Keratinocyte (primary cell): Measurements from ENCODE around the gene PRKN.

Experiments used
- EZH2 ChIP-seq: IDR thresholded peaks from one replicate; pipeline ENCODE4 v1.6.1; 2012; ENCODE audit warnings: inconsistent platforms, mild to moderate bottlenecking, low read length, moderate library complexity
- TF ChIP-seq, protein P1 (sequence below), 3 experiments: IDR thresholded peaks in 1 of 3; conservative IDR thresholded peaks in 1 of 3; optimal IDR thresholded peaks in 1 of 3; 2 replicates in 2 of 3; 3 replicates in 1 of 3; pipeline versions ENCODE3 to v1.5.1; 2011; ENCODE audit warnings: low read length in 3 of 3, mild to moderate bottlenecking in 3 of 3, moderate library complexity in 2 of 3, control low read depth in 1 of 3, inconsistent platforms in 1 of 3; ENCODE audit not compliant: insufficient read depth in 2 of 3; ENCODE audit errors: extremely low read depth in 1 of 3

DNA sequence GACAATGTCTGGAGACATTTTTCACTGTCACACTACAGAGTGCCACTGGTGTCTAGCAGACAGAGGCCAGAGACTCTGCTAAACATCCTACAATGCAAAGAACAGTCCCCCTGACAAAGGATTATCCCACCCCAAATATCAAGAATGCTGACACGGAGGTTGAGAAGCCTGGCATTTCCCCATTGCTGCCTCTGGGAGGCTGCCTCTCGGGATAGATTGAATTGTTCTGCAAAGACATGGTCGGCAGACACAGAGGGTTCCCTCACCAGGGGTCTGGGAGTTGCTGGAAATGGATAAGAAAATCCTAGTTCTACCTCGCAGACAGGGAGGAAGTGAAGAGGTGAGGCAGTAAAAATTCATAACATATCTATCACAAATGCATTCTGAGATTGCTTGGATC lies 1287.3 kb downstream of the PRKN start:
- TF ChIP-seq, protein P1, sequence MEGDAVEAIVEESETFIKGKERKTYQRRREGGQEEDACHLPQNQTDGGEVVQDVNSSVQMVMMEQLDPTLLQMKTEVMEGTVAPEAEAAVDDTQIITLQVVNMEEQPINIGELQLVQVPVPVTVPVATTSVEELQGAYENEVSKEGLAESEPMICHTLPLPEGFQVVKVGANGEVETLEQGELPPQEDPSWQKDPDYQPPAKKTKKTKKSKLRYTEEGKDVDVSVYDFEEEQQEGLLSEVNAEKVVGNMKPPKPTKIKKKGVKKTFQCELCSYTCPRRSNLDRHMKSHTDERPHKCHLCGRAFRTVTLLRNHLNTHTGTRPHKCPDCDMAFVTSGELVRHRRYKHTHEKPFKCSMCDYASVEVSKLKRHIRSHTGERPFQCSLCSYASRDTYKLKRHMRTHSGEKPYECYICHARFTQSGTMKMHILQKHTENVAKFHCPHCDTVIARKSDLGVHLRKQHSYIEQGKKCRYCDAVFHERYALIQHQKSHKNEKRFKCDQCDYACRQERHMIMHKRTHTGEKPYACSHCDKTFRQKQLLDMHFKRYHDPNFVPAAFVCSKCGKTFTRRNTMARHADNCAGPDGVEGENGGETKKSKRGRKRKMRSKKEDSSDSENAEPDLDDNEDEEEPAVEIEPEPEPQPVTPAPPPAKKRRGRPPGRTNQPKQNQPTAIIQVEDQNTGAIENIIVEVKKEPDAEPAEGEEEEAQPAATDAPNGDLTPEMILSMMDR (optimal IDR thresholded peaks at IDR 0.05 in 1 of 3, IDR thresholded peaks at IDR 0.05 in 1 of 3, conservative IDR thresholded peaks at IDR 0.05 in 1 of 3; ENCODE audit: extremely low read depth in 1 of 3, insufficient read depth in 2 of 3, low read length in 3 of 3), result no peak
- TF ChIP-seq EZH2, result no peak
